GM19328 (cell line): ENCODE data around the gene CCNB1IP1.
"Not testable (repeated sequence)": the region's sequence is repeated elsewhere in the genome, so short reads cannot be mapped to it uniquely, and the experiment has no call there.

Experiments
- ATAC-seq: cut with Tn5 transposase; IDR thresholded peaks from one replicate; pipeline ENCODE4 v1.9.1; 2021; ENCODE audit warnings: mild to moderate bottlenecking, moderate library complexity; ENCODE audit not compliant: unreplicated experiment

CCNB1IP1 gene

GRCh38 chr14:20332788-20333493 lies at the start of gene CCNB1IP1:
TSS of gene CCNB1IP1 (minus strand) at chr14:20333279. CDS start at chr14:20316523, 16,756 bp downstream.
- peak; percentile 97 for ATAC-seq

- no peak for ATAC-seq
Measured at GRCh38 chr14:20382526-20382925, 49.4 kb upstream of the CCNB1IP1 start.

GRCh38 chr14:20381341-20381740 lies 48.3 kb upstream of the CCNB1IP1 start:
- ATAC-seq, result no peak

- no peak for ATAC-seq
Measured at GRCh38 chr14:20380681-20381080, 47.6 kb upstream of the CCNB1IP1 start.

GRCh38 chr14:20379743-20380142 lies 46.7 kb upstream of the CCNB1IP1 start:
- no peak for ATAC-seq

- ATAC-seq, result no peak
Measured at GRCh38 chr14:20377171-20377570, 44.1 kb upstream of the CCNB1IP1 start.

- ATAC-seq, result no peak
Measured at GRCh38 chr14:20376071-20376588, 43.1 kb upstream of the CCNB1IP1 start.

GRCh38 chr14:20375471-20375870 lies 42.4 kb upstream of the CCNB1IP1 start:
- ATAC-seq, result no peak

GRCh38 chr14:20372796-20373195 lies 39.7 kb upstream of the CCNB1IP1 start:
- ATAC-seq, result no peak

GRCh38 chr14:20365928-20366327 lies 32.8 kb upstream of the CCNB1IP1 start:
- ATAC-seq, result no peak

GRCh38 chr14:20358474-20358873 lies 25.4 kb upstream of the CCNB1IP1 start:
- ATAC-seq, result not testable (repeated sequence)

GRCh38 chr14:20356422-20356821 lies 23.3 kb upstream of the CCNB1IP1 start:
- no peak for ATAC-seq

- ATAC-seq, result no peak
Measured at GRCh38 chr14:20350860-20351259, 17.8 kb upstream of the CCNB1IP1 start.

GRCh38 chr14:20350282-20350681 lies 17.2 kb upstream of the CCNB1IP1 start:
- no peak for ATAC-seq

GRCh38 chr14:20347747-20348146 lies 14.7 kb upstream of the CCNB1IP1 start:
- no peak for ATAC-seq

GRCh38 chr14:20346713-20347112 lies 13.6 kb upstream of the CCNB1IP1 start:
- no peak for ATAC-seq

GRCh38 chr14:20345366-20345765 lies 12.3 kb upstream of the CCNB1IP1 start:
- no peak for ATAC-seq

GRCh38 chr14:20343862-20344220 lies 10.8 kb upstream of the CCNB1IP1 start:
- ATAC-seq, result no peak

- ATAC-seq, result peak; percentile 97
Measured at GRCh38 chr14:20343092-20343861, 10.2 kb upstream of the CCNB1IP1 start, which contains the start of gene PARP2. TSS of gene PARP2 (plus strand) at chr14:20343635. CDS start at chr14:20343642, 7 bp downstream.

GRCh38 chr14:20341646-20342045 lies 8.6 kb upstream of the CCNB1IP1 start:
- ATAC-seq, result no peak

GRCh38 chr14:20341032-20341431 lies 8.0 kb upstream of the CCNB1IP1 start:
- ATAC-seq, result not testable (repeated sequence)

- ATAC-seq, result no peak
Measured at GRCh38 chr14:20334017-20334416, 938 bp upstream of the CCNB1IP1 start.
